ENCODE measurements around the gene ALOX12B. TPM values are rescaled to one million over a fixed set of nuclear protein-coding genes. Genes with fewer than 3 reads are reported as not detected.

Gene ALOX12B
- total RNA-seq, 1 donor from 2014 or later = not detected

GRCh38 chr17:8075574-8076342 is 11.8 kb downstream of the ALOX12B start:
- no peaks in the 10 kb centered on the region for H3K9me3 ChIP-seq (ENCODE audit: control insufficient read depth in 3 of 3, low read length in 3 of 3)
- no peak overlapping the region for H3K9ac ChIP-seq (ENCODE audit: low read depth in 1 of 3, low read length in 3 of 3)
- H3K4me1 ChIP-seq (ENCODE audit: control insufficient read depth in 3 of 3, insufficient read depth in 3 of 3, low read length in 3 of 3) = peaks cover 13 to 33% (median 26%) of the 10 kb centered on the region in 3 donors
- H3K27me3 ChIP-seq (ENCODE audit: control insufficient read depth in 3 of 3, insufficient read depth in 3 of 3, low read length in 3 of 3) = peaks cover 74 to 88% (median 84%) of the 10 kb centered on the region in 3 donors
- H3K4me3 ChIP-seq (ENCODE audit: low read length in 3 of 3) = no peak overlapping the region
- no peak overlapping the region for H3K27ac ChIP-seq (ENCODE audit: low read depth, low read length)
- no peaks in the 10 kb centered on the region for H3K36me3 ChIP-seq (ENCODE audit: control insufficient read depth in 3 of 3, insufficient read depth in 3 of 3, low read length in 3 of 3)

- Histone ChIP-seq H3K27ac (ENCODE audit: low read depth, low read length) (no peak overlapping the region), H3K9me3 (ENCODE audit: control insufficient read depth in 3 of 3, low read length in 3 of 3) (no peaks in the 10 kb centered on the region), H3K4me3 (ENCODE audit: low read length in 3 of 3) (no peak overlapping the region), H3K27me3 (ENCODE audit: control insufficient read depth in 3 of 3, insufficient read depth in 3 of 3, low read length in 3 of 3) (peaks cover 74 to 86% (median 81%) of the 10 kb centered on the region in 3 donors), H3K9ac (ENCODE audit: low read depth in 1 of 3, low read length in 3 of 3) (no peak overlapping the region), H3K4me1 (ENCODE audit: control insufficient read depth in 3 of 3, insufficient read depth in 3 of 3, low read length in 3 of 3) (peaks cover 10 to 27% (median 23%) of the 10 kb centered on the region in 3 donors), H3K36me3 (ENCODE audit: control insufficient read depth in 3 of 3, insufficient read depth in 3 of 3, low read length in 3 of 3) (no peaks in the 10 kb centered on the region)
Observed at GRCh38 chr17:8075081-8075480, 12.4 kb downstream of the ALOX12B start.

GRCh38 chr17:8074554-8074953 is 13.0 kb downstream of the ALOX12B start:
- no peak overlapping the region for H3K9ac ChIP-seq (ENCODE audit: low read depth in 1 of 3, low read length in 3 of 3)
- no peak overlapping the region for H3K27ac ChIP-seq (ENCODE audit: low read depth, low read length)
- H3K27me3 ChIP-seq (ENCODE audit: control insufficient read depth in 3 of 3, insufficient read depth in 3 of 3, low read length in 3 of 3) = peaks cover 74 to 83% (median 81%) of the 10 kb centered on the region in 3 donors
- H3K4me3 ChIP-seq (ENCODE audit: low read length in 3 of 3) = no peak overlapping the region
- no peaks in the 10 kb centered on the region for H3K9me3 ChIP-seq (ENCODE audit: control insufficient read depth in 3 of 3, low read length in 3 of 3)
- no peaks in the 10 kb centered on the region for H3K36me3 ChIP-seq (ENCODE audit: control insufficient read depth in 3 of 3, insufficient read depth in 3 of 3, low read length in 3 of 3)
- peaks cover 8 to 23% (median 18%) of the 10 kb centered on the region in 3 donors for H3K4me1 ChIP-seq (ENCODE audit: control insufficient read depth in 3 of 3, insufficient read depth in 3 of 3, low read length in 3 of 3)

- Histone ChIP-seq H3K9ac (ENCODE audit: low read depth in 1 of 3, low read length in 3 of 3) (no peak overlapping the region), H3K4me3 (ENCODE audit: low read length in 3 of 3) (peak overlapping the region in 2 of 3 donors; percentile 35 to 46)
Observed at GRCh38 chr17:8073627-8074484, 13.7 kb downstream of the ALOX12B start.

GRCh38 chr17:8072729-8073461 is 14.6 kb downstream of the ALOX12B start:
- H3K36me3 ChIP-seq (ENCODE audit: control insufficient read depth in 3 of 3, insufficient read depth in 3 of 3, low read length in 3 of 3) = no peaks in the 10 kb centered on the region
- H3K9me3 ChIP-seq (ENCODE audit: control insufficient read depth in 3 of 3, low read length in 3 of 3) = no peaks in the 10 kb centered on the region
- peaks cover 64 to 72% (median 71%) of the 10 kb centered on the region in 3 donors for H3K27me3 ChIP-seq (ENCODE audit: control insufficient read depth in 3 of 3, insufficient read depth in 3 of 3, low read length in 3 of 3)
- no peak overlapping the region for H3K27ac ChIP-seq (ENCODE audit: low read depth, low read length)
- H3K4me1 ChIP-seq (ENCODE audit: control insufficient read depth in 3 of 3, insufficient read depth in 3 of 3, low read length in 3 of 3) = peaks cover 8 to 21% (median 16%) of the 10 kb centered on the region in 3 donors
- peak overlapping the region in 1 of 3 donors; percentile 6 for H3K4me3 ChIP-seq (ENCODE audit: low read length in 3 of 3)
- no peak overlapping the region for H3K9ac ChIP-seq (ENCODE audit: low read depth in 1 of 3, low read length in 3 of 3)

More at GRCh38 chr17:8073627-8074484, 13.7 kb downstream of the ALOX12B start:
- Histone ChIP-seq H3K27ac (ENCODE audit: low read depth, low read length) (no peak overlapping the region), H3K4me1 (ENCODE audit: control insufficient read depth in 3 of 3, insufficient read depth in 3 of 3, low read length in 3 of 3) (peaks cover 8 to 21% (median 16%) of the 10 kb centered on the region in 3 donors), H3K36me3 (ENCODE audit: control insufficient read depth in 3 of 3, insufficient read depth in 3 of 3, low read length in 3 of 3) (no peaks in the 10 kb centered on the region), H3K27me3 (ENCODE audit: control insufficient read depth in 3 of 3, insufficient read depth in 3 of 3, low read length in 3 of 3) (peaks cover 70 to 78% (median 77%) of the 10 kb centered on the region in 3 donors), H3K9me3 (ENCODE audit: control insufficient read depth in 3 of 3, low read length in 3 of 3) (no peaks in the 10 kb centered on the region)

- no peak overlapping the region for H3K27ac ChIP-seq (ENCODE audit: low read depth, low read length)
- no peak overlapping the region for H3K9ac ChIP-seq (ENCODE audit: low read depth in 1 of 3, low read length in 3 of 3)
- no peaks in the 10 kb centered on the region for H3K9me3 ChIP-seq (ENCODE audit: control insufficient read depth in 3 of 3, low read length in 3 of 3)
- H3K4me3 ChIP-seq (ENCODE audit: low read length in 3 of 3) = no peak overlapping the region
- peaks cover 8 to 21% (median 16%) of the 10 kb centered on the region in 3 donors for H3K4me1 ChIP-seq (ENCODE audit: control insufficient read depth in 3 of 3, insufficient read depth in 3 of 3, low read length in 3 of 3)
- no peaks in the 10 kb centered on the region for H3K36me3 ChIP-seq (ENCODE audit: control insufficient read depth in 3 of 3, insufficient read depth in 3 of 3, low read length in 3 of 3)
- H3K27me3 ChIP-seq (ENCODE audit: control insufficient read depth in 3 of 3, insufficient read depth in 3 of 3, low read length in 3 of 3) = peaks cover 59 to 67% (median 66%) of the 10 kb centered on the region in 3 donors
Observed at GRCh38 chr17:8072341-8072728, 15.2 kb downstream of the ALOX12B start.

GRCh38 chr17:8071496-8071895 is 16.0 kb downstream of the ALOX12B start:
- peaks cover 56 to 59% (median 59%) of the 10 kb centered on the region in 3 donors for H3K27me3 ChIP-seq (ENCODE audit: control insufficient read depth in 3 of 3, insufficient read depth in 3 of 3, low read length in 3 of 3)
- H3K9ac ChIP-seq (ENCODE audit: low read depth in 1 of 3, low read length in 3 of 3) = no peak overlapping the region
- H3K9me3 ChIP-seq (ENCODE audit: control insufficient read depth in 3 of 3, low read length in 3 of 3) = no peaks in the 10 kb centered on the region
- H3K36me3 ChIP-seq (ENCODE audit: control insufficient read depth in 3 of 3, insufficient read depth in 3 of 3, low read length in 3 of 3) = no peaks in the 10 kb centered on the region
- H3K27ac ChIP-seq (ENCODE audit: low read depth, low read length) = no peak overlapping the region
- peaks cover 8 to 21% (median 16%) of the 10 kb centered on the region in 3 donors for H3K4me1 ChIP-seq (ENCODE audit: control insufficient read depth in 3 of 3, insufficient read depth in 3 of 3, low read length in 3 of 3)
- no peak overlapping the region for H3K4me3 ChIP-seq (ENCODE audit: low read length in 3 of 3)

GRCh38 chr17:8069587-8069860 is 18.0 kb downstream of the ALOX12B start:
- Histone ChIP-seq H3K4me3 (ENCODE audit: low read length in 3 of 3) (no peak overlapping the region), H3K9me3 (ENCODE audit: control insufficient read depth in 3 of 3, low read length in 3 of 3) (no peaks in the 10 kb centered on the region), H3K9ac (ENCODE audit: low read depth in 1 of 3, low read length in 3 of 3) (no peak overlapping the region), H3K36me3 (ENCODE audit: control insufficient read depth in 3 of 3, insufficient read depth in 3 of 3, low read length in 3 of 3) (no peaks in the 10 kb centered on the region), H3K4me1 (ENCODE audit: control insufficient read depth in 3 of 3, insufficient read depth in 3 of 3, low read length in 3 of 3) (peaks cover 8 to 21% (median 16%) of the 10 kb centered on the region in 3 donors), H3K27ac (ENCODE audit: low read depth, low read length) (no peak overlapping the region), H3K27me3 (ENCODE audit: control insufficient read depth in 3 of 3, insufficient read depth in 3 of 3, low read length in 3 of 3) (peaks cover 40 to 44% (median 42%) of the 10 kb centered on the region in 3 donors)

- Histone ChIP-seq H3K9ac (ENCODE audit: low read depth in 1 of 3, low read length in 3 of 3) (no peak overlapping the region), H3K27me3 (ENCODE audit: control insufficient read depth in 3 of 3, insufficient read depth in 3 of 3, low read length in 3 of 3) (peaks cover 38 to 42% (median 41%) of the 10 kb centered on the region in 3 donors), H3K4me3 (ENCODE audit: low read length in 3 of 3) (no peak overlapping the region), H3K9me3 (ENCODE audit: control insufficient read depth in 3 of 3, low read length in 3 of 3) (no peaks in the 10 kb centered on the region), H3K36me3 (ENCODE audit: control insufficient read depth in 3 of 3, insufficient read depth in 3 of 3, low read length in 3 of 3) (no peaks in the 10 kb centered on the region), H3K27ac (ENCODE audit: low read depth, low read length) (no peak overlapping the region), H3K4me1 (ENCODE audit: control insufficient read depth in 3 of 3, insufficient read depth in 3 of 3, low read length in 3 of 3) (peaks cover 8 to 19% (median 15%) of the 10 kb centered on the region in 3 donors)
Observed at GRCh38 chr17:8068736-8069586, 18.6 kb downstream of the ALOX12B start.

Measured in skeletal muscle tissue (tissue), 4 donors.